Measurements from ENCODE around the gene BEGAIN.

Gene BEGAIN

DNA sequence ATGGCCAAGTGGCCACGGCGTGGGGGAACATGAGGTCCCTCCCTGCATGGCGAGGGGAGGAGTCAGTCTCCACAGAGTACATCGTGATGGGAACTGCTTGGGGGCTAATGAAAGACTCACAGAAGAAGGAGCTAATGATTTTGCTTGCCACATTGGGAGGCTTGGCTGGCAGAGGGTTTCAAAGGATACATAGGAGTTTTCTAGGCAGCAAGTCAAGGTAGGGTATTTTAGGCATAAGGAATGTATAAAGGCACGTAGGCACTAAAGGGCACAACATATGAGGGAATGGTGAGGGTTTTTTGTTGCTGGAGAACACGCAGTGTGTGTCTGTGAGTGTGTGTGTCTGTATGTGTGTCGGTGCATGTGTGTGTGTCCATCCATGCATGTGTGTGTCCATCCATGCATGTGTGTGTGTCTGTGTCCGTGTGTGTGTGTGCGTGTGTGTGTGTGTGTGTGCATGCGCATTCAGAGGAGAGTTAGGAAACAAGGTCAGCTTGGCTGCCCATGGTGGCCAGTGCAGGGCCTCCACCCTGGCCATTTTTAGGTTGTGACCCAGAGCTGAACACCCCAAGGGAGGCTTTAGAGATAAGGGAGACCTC, 84.5 kb downstream of the BEGAIN start:
- no peak for DNase-seq

DNA sequence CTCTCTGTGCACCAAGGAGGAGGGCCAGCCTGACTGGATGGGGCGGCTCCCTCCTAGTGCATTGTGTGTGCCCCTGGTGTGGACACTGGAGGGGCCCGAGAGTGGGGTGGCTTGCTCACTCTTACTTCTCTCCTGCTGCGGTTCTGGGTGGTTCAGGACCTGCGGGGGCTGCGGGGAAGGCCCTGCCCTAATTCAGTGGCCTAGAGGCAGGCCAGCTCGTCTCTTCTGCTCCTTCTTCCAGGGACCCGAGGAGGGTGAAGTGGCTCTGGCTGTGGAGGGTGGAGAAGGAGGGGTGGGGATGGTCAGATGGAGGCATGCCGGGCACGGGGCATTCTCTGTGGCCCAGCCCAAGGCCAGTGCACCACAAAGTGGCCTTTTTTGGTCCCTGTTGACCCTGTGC, 87.1 kb downstream of the BEGAIN start:
- DNase-seq: no peak

DNA sequence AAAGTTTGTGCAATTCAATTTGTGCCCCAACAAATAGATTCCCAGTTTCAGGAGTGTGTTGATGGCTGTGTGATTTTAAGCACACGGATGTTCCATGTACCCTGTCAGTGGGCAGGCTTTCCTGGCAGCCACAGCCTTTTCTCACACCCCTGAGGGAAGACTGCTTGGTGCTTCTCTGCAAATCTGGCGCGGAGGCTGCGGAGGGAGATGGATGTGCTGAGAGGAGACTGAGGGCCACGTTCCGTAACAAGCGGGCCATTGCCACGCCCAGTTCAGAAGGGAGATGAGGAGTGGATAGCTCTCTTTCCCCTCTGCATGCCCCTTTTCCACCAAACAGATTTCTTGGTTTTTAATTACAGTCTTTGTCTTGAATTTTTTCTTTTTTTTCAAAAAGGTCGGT, 89.1 kb downstream of the BEGAIN start:
- DNase-seq: no peak

DNA sequence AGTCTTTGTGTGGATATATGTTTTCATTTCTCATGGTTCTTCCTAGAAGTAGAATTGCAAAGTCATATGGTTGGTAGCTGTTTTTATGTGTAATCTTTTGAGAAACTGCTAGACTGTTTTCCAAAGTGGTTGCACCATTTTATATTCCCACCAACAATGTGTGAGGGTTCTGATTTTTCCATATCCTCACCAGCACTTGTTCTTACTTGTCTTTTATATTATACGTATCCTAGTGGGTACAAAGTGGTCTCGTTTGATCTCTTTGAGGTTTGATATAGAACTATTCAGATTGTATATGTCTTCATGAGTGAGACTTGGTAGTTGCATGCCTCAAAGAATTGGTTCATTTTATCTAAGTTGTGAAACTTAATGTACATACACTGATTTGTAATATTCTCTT, 91.3 kb downstream of the BEGAIN start:
- DNase-seq: no peak

DNA sequence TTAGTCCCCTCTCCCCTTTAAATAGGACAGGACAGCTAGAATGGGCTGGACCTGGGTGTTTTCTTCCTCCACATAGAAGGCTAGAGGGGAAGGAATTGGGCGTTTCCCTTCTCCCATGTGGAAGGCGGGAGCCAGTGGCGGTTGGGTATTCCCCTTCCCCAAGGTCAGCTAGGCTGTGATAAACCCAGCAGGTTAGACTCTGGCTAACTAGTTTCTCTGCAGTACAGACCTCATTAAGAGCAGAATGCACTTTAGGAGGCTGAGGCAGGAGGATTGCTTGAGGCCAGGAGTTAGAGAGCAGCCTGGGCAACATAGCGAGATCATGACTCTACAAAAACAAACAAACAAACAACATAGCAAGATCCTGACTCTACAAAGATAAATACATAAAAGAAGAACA, 92.6 kb downstream of the BEGAIN start:
- no peak for DNase-seq

DNA sequence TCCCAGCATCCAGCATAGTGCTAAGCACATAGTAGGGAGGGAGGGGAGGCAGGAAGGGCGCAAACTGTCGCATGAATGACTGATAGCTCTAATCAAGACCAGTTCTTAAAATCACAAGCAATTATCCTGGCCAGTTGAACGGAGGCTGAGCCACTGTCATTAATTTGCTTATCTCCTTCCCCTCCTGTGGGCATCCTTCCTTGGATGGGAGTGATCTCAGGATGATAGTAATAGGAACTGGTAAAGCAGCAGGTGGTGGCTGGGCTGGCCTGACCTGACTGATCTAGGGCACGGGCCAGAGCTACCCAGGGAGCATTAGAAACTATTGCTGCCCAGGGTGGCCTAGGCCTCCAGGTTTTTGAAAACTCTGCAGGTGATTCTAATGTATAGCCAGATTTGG, 97.0 kb downstream of the BEGAIN start:
- no peak for DNase-seq

DNA sequence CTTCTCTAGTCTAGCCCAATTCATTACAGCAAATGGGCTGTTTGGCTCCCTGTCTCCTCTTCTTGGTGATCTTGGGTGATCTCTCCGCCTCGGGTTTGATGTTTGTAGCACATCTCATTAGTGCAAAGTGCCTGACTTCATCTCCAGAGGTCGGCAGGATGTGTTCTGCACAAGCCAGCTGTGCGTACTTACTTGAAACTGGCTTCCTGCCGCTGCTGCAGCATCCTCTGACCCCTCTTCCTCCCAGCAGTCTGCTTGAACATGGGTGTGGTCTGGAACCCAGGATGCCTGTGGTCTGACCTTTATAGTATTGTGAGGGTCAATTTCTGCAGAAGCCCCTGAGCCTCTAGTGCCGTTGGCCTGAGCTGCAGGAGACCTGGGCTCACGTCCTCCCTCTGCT, 99.2 kb downstream of the BEGAIN start:
- no peak for DNase-seq

DNA sequence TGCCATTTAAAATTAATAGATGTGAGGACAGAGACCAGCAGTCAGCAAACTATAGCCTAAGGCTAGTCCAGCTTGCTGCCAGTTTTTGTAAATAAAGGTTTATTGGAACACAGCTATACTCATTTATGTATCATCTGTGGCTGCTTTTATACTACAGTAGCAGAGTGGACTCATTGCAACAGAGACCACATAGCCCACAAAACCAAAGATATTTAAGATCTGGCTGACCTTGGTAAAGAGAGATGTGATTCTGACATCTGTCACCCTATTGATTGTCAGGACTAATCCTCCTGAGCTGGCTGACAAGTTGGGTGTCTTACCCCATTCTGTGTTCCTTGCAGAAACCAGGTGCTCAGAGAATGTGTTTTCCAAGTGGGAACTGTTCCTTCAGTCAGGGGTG, 99.9 kb downstream of the BEGAIN start:
- no peak for DNase-seq

Measured in activated CD4-positive, CD25-positive, alpha-beta regulatory T cell treated with anti-CD3 and anti-CD28 coated beads, Interleukin-2, amount 50 U/mL, for 72 hours (primary cell).